BJ (cell line): Measurements from ENCODE around the gene UGDH. TPM values are rescaled to one million over a fixed set of nuclear protein-coding genes. Genes with fewer than 3 reads are reported as not detected.

Experiments used
- CTCF ChIA-PET: fragments of 350-600 bp; formaldehyde crosslinking; extraction: SDS; loops from one replicate; lab custom pipeline; 2021; ENCODE audit warnings: antibody characterized with exemption, inconsistent platforms; lab: Yijun Ruan, JAX
- POLR2A ChIA-PET: fragments of 300-600 bp; sonication (Branson Sonifier 250); formaldehyde crosslinking; extraction: SDS; loops from one replicate; lab custom pipeline; 2021; ENCODE audit warnings: antibody characterized with exemption; lab: Charles Lee
- DNase-seq: peaks from one replicate; pipeline ENCODE4 v3.0.0-alpha.2; 2011; ENCODE audit warnings: low read depth
- H3K27me3 ChIP-seq: 2 replicates; pipeline ENCODE4 v1.6.0; 2011; ENCODE audit warnings: low read length; ENCODE audit not compliant: control insufficient read depth, insufficient read depth
- H3K36me3 ChIP-seq: 2 replicates; pipeline ENCODE4 v1.5.1; 2011; ENCODE audit warnings: low read length; ENCODE audit not compliant: control insufficient read depth, insufficient read depth
- H3K4me3 ChIP-seq: 2 replicates; pipeline ENCODE4 v1.5.1; 2011; ENCODE audit warnings: low read depth, mild to moderate bottlenecking, control low read depth, low read length
- polyA plus RNA-seq: library from polyadenylated mRNA; depleted of rRNA; stranded (reverse); fragments of >200 nt; gene quantifications from 2 replicates; pipeline ENCODE4 v1.2.3, GENCODE V29; 2011
- TF ChIP-seq, protein P1 (sequence below): IDR thresholded peaks from 2 replicates; pipeline ENCODE4 v1.5.1; 2011; ENCODE audit warnings: low read depth, mild to moderate bottlenecking, control low read depth, inconsistent platforms, low read length, moderate library complexity; ENCODE audit not compliant: insufficient read depth

The UGDH gene
- polyA plus RNA-seq, 1 experiment: 27.9 TPM

GRCh38 chr4:39524161-39524957 lies 2.9 kb downstream of the UGDH start:
- Histone ChIP-seq H3K36me3 (no peaks in the 10 kb centered on the region), H3K4me3 (no peak overlapping the region), H3K27me3 (no peaks in the 10 kb centered on the region)
- POLR2A ChIA-PET: no interaction called here
- CTCF ChIA-PET: interaction anchor here (0.6 to 1.2 kb wide), 2 partner anchors 56 to 75 kb away, joined by 3 read pairs; no protein-coding TSS in a partner anchor
- DNase-seq: no peak
- TF ChIP-seq, protein P1, sequence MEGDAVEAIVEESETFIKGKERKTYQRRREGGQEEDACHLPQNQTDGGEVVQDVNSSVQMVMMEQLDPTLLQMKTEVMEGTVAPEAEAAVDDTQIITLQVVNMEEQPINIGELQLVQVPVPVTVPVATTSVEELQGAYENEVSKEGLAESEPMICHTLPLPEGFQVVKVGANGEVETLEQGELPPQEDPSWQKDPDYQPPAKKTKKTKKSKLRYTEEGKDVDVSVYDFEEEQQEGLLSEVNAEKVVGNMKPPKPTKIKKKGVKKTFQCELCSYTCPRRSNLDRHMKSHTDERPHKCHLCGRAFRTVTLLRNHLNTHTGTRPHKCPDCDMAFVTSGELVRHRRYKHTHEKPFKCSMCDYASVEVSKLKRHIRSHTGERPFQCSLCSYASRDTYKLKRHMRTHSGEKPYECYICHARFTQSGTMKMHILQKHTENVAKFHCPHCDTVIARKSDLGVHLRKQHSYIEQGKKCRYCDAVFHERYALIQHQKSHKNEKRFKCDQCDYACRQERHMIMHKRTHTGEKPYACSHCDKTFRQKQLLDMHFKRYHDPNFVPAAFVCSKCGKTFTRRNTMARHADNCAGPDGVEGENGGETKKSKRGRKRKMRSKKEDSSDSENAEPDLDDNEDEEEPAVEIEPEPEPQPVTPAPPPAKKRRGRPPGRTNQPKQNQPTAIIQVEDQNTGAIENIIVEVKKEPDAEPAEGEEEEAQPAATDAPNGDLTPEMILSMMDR: no peak

DNA sequence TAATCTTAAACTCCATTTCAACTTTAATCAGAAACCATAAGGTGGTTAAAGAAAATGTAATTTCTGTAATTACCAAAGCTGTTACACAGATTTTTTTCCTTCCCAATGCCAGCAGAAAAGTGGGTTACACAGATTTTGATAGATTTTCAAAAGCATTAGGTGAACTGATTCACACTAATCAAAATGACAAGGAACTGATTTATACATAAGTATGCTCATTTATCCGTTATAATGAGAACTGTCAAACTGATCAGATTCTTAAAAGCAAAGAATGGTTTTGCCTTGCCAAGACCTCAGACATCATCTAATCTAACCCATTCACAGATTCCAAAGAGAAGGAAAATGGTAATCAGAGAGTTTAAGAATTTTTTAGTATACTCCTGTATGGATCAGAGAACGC lies 5.2 kb downstream of the UGDH start:
- TF ChIP-seq, protein P1: no peak
- Histone ChIP-seq H3K27me3 (no peaks in the 10 kb centered on the region), H3K4me3 (no peak overlapping the region; the same call in 1 of the 2 replicates), H3K36me3 (no peaks in the 10 kb centered on the region)
- ChIA-PET CTCF (interaction anchor here (0.6 to 1.4 kb wide), 3 partner anchors 53 to 456 kb away, joined by 3 to 5 read pairs (median 3); no protein-coding TSS in a partner anchor), POLR2A (no interaction called here)
- no peak for DNase-seq

DNA sequence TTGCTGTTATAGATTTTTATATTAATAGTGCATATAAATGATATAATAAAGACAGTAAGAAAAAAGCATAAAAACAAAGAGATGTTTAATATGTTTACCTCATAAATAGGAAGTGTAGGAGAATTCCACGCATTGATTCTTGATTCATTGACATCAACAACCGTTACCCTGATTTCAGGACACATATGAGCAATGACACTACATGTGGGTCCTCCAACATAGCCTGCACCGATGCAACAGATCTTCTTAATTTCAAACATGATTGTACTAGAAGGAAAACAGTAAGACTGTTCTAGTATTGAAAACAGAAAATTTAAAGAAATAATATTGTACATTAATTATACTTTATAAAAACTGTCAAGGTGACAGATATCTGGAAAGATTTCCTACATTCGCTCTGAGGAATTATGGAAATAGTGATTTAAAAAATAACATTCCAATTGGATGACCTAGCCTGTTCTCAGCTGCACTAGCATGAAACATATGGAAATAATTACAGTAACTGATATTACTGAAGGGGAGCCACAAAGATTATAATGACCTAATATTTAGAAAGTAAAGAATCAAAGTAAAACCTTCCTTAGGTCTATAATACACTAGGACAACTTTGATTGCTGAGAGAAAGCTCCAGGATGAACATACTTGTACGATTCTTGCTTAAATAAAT lies 5.9 kb downstream of the UGDH start:
- POLR2A ChIA-PET: no interaction called here

DNA sequence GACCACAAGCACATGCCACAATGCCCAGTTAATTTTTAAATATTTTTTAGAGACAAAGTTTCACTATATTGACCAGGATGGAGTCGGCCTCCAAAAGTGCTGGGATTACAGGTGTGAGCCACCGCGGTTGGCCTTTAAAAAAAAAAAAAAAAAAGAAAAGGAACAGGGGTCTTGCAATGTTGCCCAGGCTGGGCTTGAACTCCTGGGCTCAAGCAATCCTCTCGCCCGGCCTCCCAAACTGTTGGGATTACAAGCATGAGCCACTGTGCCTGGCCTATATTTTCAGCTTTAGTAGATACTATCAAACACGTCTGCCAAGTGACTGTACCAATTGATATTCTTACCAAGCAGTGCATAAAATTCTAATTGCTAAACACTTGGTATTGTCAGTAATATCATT lies 8.8 kb downstream of the UGDH start:
- H3K36me3 ChIP-seq: no peaks in the 10 kb centered on the region
- POLR2A ChIA-PET: no interaction called here
- CTCF ChIA-PET: no interaction called here

More for the DNA sequence above, 5.9 kb downstream of the UGDH start:
- Histone ChIP-seq H3K36me3 (no peaks in the 10 kb centered on the region), H3K4me3 (peak overlapping the region; percentile 4; the same call in 1 of the 2 replicates), H3K27me3 (no peaks in the 10 kb centered on the region)
- TF ChIP-seq, protein P1: no peak
- CTCF ChIA-PET: interaction anchor here (1.4 kb wide), 1 partner anchor 52 kb away, joined by 5 read pairs; no protein-coding TSS in a partner anchor
- DNase-seq: no peak

More for the DNA sequence above, 8.8 kb downstream of the UGDH start:
- no peak for DNase-seq
- TF ChIP-seq, protein P1: no peak
- no peak overlapping the region for H3K4me3 ChIP-seq
- no peaks in the 10 kb centered on the region for H3K27me3 ChIP-seq
